GM23338 (cell line): ENCODE results near the gene ERP44. TPM values are rescaled to one million over a fixed set of nuclear protein-coding genes. Genes with fewer than 3 reads are reported as not detected.

Source experiments
- ATAC-seq: fragments of 200-7000 bp; cut with Tn5 transposase; 3 replicates; pipeline ENCODE4 v1.9.1; 2020
- DNase-seq: peaks from one replicate; pipeline ENCODE4 v3.0.0-alpha.2; 2015; ENCODE audit warnings: low spot score
- H2AFZ ChIP-seq: fragments of 200-600 bp; sonication (generic); 2 replicates; pipeline ENCODE4 v1.8.0; 2016; ENCODE audit warnings: antibody characterized with exemption, mild to moderate bottlenecking, moderate library complexity
- H3F3A ChIP-seq: fragments of 200-600 bp; sonication (generic); replicated peaks from 2 replicates; pipeline ENCODE4 v1.8.0; 2017; ENCODE audit warnings: antibody characterized with exemption, mixed run types, low read depth
- H3K27ac ChIP-seq: fragments of 200-600 bp; sonication (generic); 2 replicates; pipeline ENCODE4 v1.6.1; 2016; ENCODE audit warnings: low read depth
- H3K27me3 ChIP-seq: fragments of 200-600 bp; sonication (generic); 2 replicates; pipeline ENCODE4 v1.8.0; 2016; ENCODE audit warnings: mild to moderate bottlenecking, mixed run types, moderate library complexity; ENCODE audit not compliant: insufficient read depth
- H3K36me3 ChIP-seq: fragments of 200-600 bp; sonication (generic); 2 replicates; pipeline ENCODE4 v1.8.0; 2016; ENCODE audit warnings: mild to moderate bottlenecking; ENCODE audit not compliant: insufficient read depth
- H3K4me1 ChIP-seq: fragments of 200-600 bp; sonication (generic); 2 replicates; pipeline ENCODE4 v1.8.0; 2016; ENCODE audit warnings: mild to moderate bottlenecking, moderate library complexity; ENCODE audit not compliant: insufficient read depth
- H3K4me2 ChIP-seq: fragments of 200-600 bp; sonication (generic); 2 replicates; pipeline ENCODE4 v1.7.1; 2017; ENCODE audit warnings: mixed run types
- H3K4me3 ChIP-seq: fragments of 200-600 bp; sonication (generic); 2 replicates; pipeline ENCODE4 v1.6.1; 2016; ENCODE audit warnings: mixed run types
- H3K79me2 ChIP-seq: fragments of 200-600 bp; sonication (generic); replicated peaks from 2 replicates; pipeline ENCODE4 v1.8.0; 2017; ENCODE audit warnings: mild to moderate bottlenecking; ENCODE audit not compliant: insufficient read depth
- H3K9me2 ChIP-seq: fragments of 200-600 bp; sonication (generic); 2 replicates; pipeline ENCODE4 v1.8.0; 2017; ENCODE audit not compliant: insufficient read depth
- H4K20me1 ChIP-seq: fragments of 200-600 bp; sonication (generic); replicated peaks from 2 replicates; pipeline ENCODE4 v1.8.0; 2017; ENCODE audit warnings: mild to moderate bottlenecking; ENCODE audit not compliant: insufficient read depth
- H3K27ac Mint-ChIP-seq: 2 replicates; pipeline ENCODE4 v1.8.0; 2020; ENCODE audit warnings: inconsistent platforms, mild to moderate bottlenecking, moderate library complexity, mixed read lengths
- H3K27me3 Mint-ChIP-seq: 3 replicates; pipeline ENCODE4 v1.8.0; 2022; ENCODE audit warnings: low read depth, mild to moderate bottlenecking, moderate library complexity, mixed read lengths, inconsistent platforms; ENCODE audit not compliant: insufficient read depth, poor library complexity
- H3K36me3 Mint-ChIP-seq: 3 replicates; pipeline ENCODE4 v1.8.0; 2021; ENCODE audit warnings: low read depth, mild to moderate bottlenecking, inconsistent platforms, moderate library complexity, mixed read lengths
- H3K4me1 Mint-ChIP-seq: 3 replicates; pipeline ENCODE4 v1.8.0; 2020; ENCODE audit warnings: mild to moderate bottlenecking, inconsistent platforms, mixed read lengths
- H3K4me3 Mint-ChIP-seq: 3 replicates; pipeline ENCODE4 v1.8.0; 2021; ENCODE audit warnings: moderate library complexity, mild to moderate bottlenecking, inconsistent platforms, mixed read lengths
- H3K9me3 Mint-ChIP-seq: 3 replicates; pipeline ENCODE4 v1.8.0; 2020; ENCODE audit warnings: moderate library complexity, mild to moderate bottlenecking, inconsistent platforms, mixed read lengths
- CREB1 ChIP-seq: fragments of 250-450 bp; sonication (Bioruptor Pico); IDR thresholded peaks from 2 replicates; pipeline ENCODE4 v1.5.0; 2020; ENCODE audit warnings: low read depth, mild to moderate bottlenecking, moderate library complexity
- ETS1 ChIP-seq: IDR thresholded peaks from 2 replicates; pipeline ENCODE4 v1.6.1; 2016; ENCODE audit warnings: antibody characterized with exemption
- EZH2phosphoT487 ChIP-seq: fragments of 200-600 bp; sonication (generic); IDR thresholded peaks from one replicate; pipeline ENCODE4 v1.8.1; 2018; ENCODE audit warnings: antibody characterized with exemption; ENCODE audit not compliant: unreplicated experiment
- NANOG ChIP-seq: IDR thresholded peaks from 2 replicates; pipeline ENCODE4 v1.6.1; 2016; ENCODE audit warnings: antibody characterized with exemption, borderline replicate concordance
- STAT1 ChIP-seq: IDR thresholded peaks from one replicate; pipeline ENCODE4 v1.6.1; 2016; ENCODE audit warnings: antibody characterized with exemption; ENCODE audit not compliant: unreplicated experiment
- ZNF462 ChIP-seq: fragments of 250-450 bp; sonication (Bioruptor Pico); IDR thresholded peaks from 2 replicates; pipeline ENCODE4 v1.5.0; 2020; ENCODE audit warnings: mild to moderate bottlenecking, moderate library complexity
- polyA plus RNA-seq: library from polyadenylated mRNA; unstranded; fragments of >200 nt; fragmentation: Nextera tagmentation; extraction: Ambion mirVana; gene quantifications from 2 replicates; pipeline ENCODE4 v1.2.1, GENCODE V29; 2016
- total RNA-seq: library from RNA; depleted of rRNA; stranded (reverse); fragments of >200 nt; shearing (Covaris generic); gene quantifications from 2 replicates; pipeline ENCODE4 v1.2.3, GENCODE V29; 2014
- TF ChIP-seq, protein P1 (sequence below), 2 experiments: fragments of 200-600 bp in 1 of 2; sonication (generic) in 1 of 2; conservative IDR thresholded peaks; 2 replicates each; pipeline versions ENCODE4 v1.5.1 to v1.6.1; 2016 to 2017; ENCODE audit warnings: antibody characterized with exemption in 2 of 2, low read depth in 2 of 2, mild to moderate bottlenecking in 2 of 2, moderate library complexity in 1 of 2
- TF ChIP-seq, protein P2 (sequence below): IDR thresholded peaks from one replicate; pipeline ENCODE4 v1.6.1; 2018; ENCODE audit warnings: antibody characterized with exemption; ENCODE audit not compliant: unreplicated experiment

The ERP44 gene
- total and polyA plus RNA-seq, 2 experiments from 2014 or later, result 13.0 to 24.1 TPM

GRCh38 chr9:99947395-99947794, 151.4 kb downstream of the ERP44 start:
- H3K36me3 ChIP-seq, result no peaks in the 10 kb centered on the region
- no peaks in the 10 kb centered on the region for H4K20me1 ChIP-seq
- H2AFZ ChIP-seq, result no peak overlapping the region
- no peak overlapping the region for H3K27ac Mint-ChIP-seq
- no peak for TF ChIP-seq CREB1 (CRISPR knock-in tag)
- TF ChIP-seq, protein P1, sequence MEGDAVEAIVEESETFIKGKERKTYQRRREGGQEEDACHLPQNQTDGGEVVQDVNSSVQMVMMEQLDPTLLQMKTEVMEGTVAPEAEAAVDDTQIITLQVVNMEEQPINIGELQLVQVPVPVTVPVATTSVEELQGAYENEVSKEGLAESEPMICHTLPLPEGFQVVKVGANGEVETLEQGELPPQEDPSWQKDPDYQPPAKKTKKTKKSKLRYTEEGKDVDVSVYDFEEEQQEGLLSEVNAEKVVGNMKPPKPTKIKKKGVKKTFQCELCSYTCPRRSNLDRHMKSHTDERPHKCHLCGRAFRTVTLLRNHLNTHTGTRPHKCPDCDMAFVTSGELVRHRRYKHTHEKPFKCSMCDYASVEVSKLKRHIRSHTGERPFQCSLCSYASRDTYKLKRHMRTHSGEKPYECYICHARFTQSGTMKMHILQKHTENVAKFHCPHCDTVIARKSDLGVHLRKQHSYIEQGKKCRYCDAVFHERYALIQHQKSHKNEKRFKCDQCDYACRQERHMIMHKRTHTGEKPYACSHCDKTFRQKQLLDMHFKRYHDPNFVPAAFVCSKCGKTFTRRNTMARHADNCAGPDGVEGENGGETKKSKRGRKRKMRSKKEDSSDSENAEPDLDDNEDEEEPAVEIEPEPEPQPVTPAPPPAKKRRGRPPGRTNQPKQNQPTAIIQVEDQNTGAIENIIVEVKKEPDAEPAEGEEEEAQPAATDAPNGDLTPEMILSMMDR (conservative IDR thresholded peaks at IDR 0.05; ENCODE audit: low read depth in 2 of 2), result peak in 1 of 2 experiments; percentile 56; a peak in 3 of 4 replicates
- H3K4me1 Mint-ChIP-seq, result no peaks in the 10 kb centered on the region
- H3K4me2 ChIP-seq, result no peak overlapping the region
- no peak overlapping the region for H3K27ac ChIP-seq
- H3K4me3 ChIP-seq, result no peak overlapping the region
- ATAC-seq (peak; percentile 35; the same call in 1 of the 3 replicates), DNase-seq (peak; percentile 60)
- no peak overlapping the region for H3K4me3 Mint-ChIP-seq
- H3K27me3 Mint-ChIP-seq, result no peaks in the 10 kb centered on the region
- peaks cover 5% of the 10 kb centered on the region; the same call in 2 of the 3 replicates for H3K36me3 Mint-ChIP-seq
- no peaks in the 10 kb centered on the region for H3K9me3 Mint-ChIP-seq
- no peaks in the 10 kb centered on the region for H3K4me1 ChIP-seq
- no peaks in the 10 kb centered on the region for H3K27me3 ChIP-seq
- no peaks in the 10 kb centered on the region for H3K79me2 ChIP-seq
- H3K9me2 ChIP-seq, result no peaks in the 10 kb centered on the region
- H3F3A ChIP-seq, result no peaks in the 10 kb centered on the region

GRCh38 chr9:99936947-99937587, 161.7 kb downstream of the ERP44 start:
- no peak for ATAC-seq
- H3K4me1 ChIP-seq, result no peaks in the 10 kb centered on the region
- no peak for TF ChIP-seq ETS1
- TF ChIP-seq EZH2phosphoT487, result no peak
- no peak for TF ChIP-seq NANOG
- TF ChIP-seq STAT1, result no peak
- TF ChIP-seq ZNF462 (CRISPR knock-in tag), result no peak
- TF ChIP-seq, protein P2, sequence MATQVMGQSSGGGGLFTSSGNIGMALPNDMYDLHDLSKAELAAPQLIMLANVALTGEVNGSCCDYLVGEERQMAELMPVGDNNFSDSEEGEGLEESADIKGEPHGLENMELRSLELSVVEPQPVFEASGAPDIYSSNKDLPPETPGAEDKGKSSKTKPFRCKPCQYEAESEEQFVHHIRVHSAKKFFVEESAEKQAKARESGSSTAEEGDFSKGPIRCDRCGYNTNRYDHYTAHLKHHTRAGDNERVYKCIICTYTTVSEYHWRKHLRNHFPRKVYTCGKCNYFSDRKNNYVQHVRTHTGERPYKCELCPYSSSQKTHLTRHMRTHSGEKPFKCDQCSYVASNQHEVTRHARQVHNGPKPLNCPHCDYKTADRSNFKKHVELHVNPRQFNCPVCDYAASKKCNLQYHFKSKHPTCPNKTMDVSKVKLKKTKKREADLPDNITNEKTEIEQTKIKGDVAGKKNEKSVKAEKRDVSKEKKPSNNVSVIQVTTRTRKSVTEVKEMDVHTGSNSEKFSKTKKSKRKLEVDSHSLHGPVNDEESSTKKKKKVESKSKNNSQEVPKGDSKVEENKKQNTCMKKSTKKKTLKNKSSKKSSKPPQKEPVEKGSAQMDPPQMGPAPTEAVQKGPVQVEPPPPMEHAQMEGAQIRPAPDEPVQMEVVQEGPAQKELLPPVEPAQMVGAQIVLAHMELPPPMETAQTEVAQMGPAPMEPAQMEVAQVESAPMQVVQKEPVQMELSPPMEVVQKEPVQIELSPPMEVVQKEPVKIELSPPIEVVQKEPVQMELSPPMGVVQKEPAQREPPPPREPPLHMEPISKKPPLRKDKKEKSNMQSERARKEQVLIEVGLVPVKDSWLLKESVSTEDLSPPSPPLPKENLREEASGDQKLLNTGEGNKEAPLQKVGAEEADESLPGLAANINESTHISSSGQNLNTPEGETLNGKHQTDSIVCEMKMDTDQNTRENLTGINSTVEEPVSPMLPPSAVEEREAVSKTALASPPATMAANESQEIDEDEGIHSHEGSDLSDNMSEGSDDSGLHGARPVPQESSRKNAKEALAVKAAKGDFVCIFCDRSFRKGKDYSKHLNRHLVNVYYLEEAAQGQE, result no peak

More at GRCh38 chr9:99936947-99937587, 161.7 kb downstream of the ERP44 start:
- H3K4me1 Mint-ChIP-seq, result no peaks in the 10 kb centered on the region
- Histone ChIP-seq H3K9me2 (no peaks in the 10 kb centered on the region), H3K4me2 (no peak overlapping the region), H3K4me3 (no peak overlapping the region), H4K20me1 (no peaks in the 10 kb centered on the region), H3K27me3 (no peaks in the 10 kb centered on the region), H3K27ac (no peak overlapping the region), H3K79me2 (no peaks in the 10 kb centered on the region), H2AFZ (no peak overlapping the region), H3K36me3 (peaks cover 3% of the 10 kb centered on the region; the same call in 1 of the 2 replicates), H3F3A (no peaks in the 10 kb centered on the region)
- no peak for DNase-seq
- no peak overlapping the region for H3K27ac Mint-ChIP-seq
- H3K4me3 Mint-ChIP-seq, result no peak overlapping the region
- peaks cover 6% of the 10 kb centered on the region; the same call in 2 of the 3 replicates for H3K9me3 Mint-ChIP-seq
- H3K36me3 Mint-ChIP-seq, result peaks cover 9% of the 10 kb centered on the region; the same call in 2 of the 3 replicates
- no peaks in the 10 kb centered on the region for H3K27me3 Mint-ChIP-seq
